Epidermal melanocyte (primary cell): ENCODE measurements around the gene TRIM4.

Source experiments
- DNase-seq: peaks from one replicate; pipeline ENCODE4 v3.0.0; 2011; ENCODE audit warnings: low spot score; ENCODE audit not compliant: insufficient read length

The TRIM4 gene

GRCh38 chr7:99844328-99844727 lies 75.0 kb downstream of the TRIM4 start:
- no peak for DNase-seq

GRCh38 chr7:99843808-99844207 lies 75.5 kb downstream of the TRIM4 start:
- no peak for DNase-seq

- no peak for DNase-seq
Observed at GRCh38 chr7:99842926-99843325, 76.4 kb downstream of the TRIM4 start.
